Left colon (tissue), 2 donors: Measurements from ENCODE around the gene ULK4. TPM values are rescaled to one million over a fixed set of nuclear protein-coding genes. Genes with fewer than 3 reads are reported as not detected.

Source experiments
- total RNA-seq, 2 donors: library from RNA; stranded (reverse); fragmentation: NEBNext Ultra II Directional; extraction: Animal tissue kit (Norgen Biotek cat#: 25700); gene quantifications; one replicate each; pipeline ENCODE4 v1.2.1, GENCODE V29; 2021
- donor health status: DM: no; HTN: no; CAD: no.
- donor health status: DM: yes; HTN: yes; CAD: no.

ULK4 gene
- total RNA-seq, 2 donors from 2014 or later: 5.3 to 5.7 TPM

Other genes starting within 250 kb of the ULK4 start
- 10 to 100 TPM; 81.2 to 91.6 TPM for gene TRAK1, start 129.3 kb upstream of the ULK4 start, total RNA-seq